ENCODE data around the gene RCL1.

- TF ChIP-seq CTCF (optimal IDR thresholded peaks at IDR 0.05 in 1 of 3, IDR thresholded peaks at IDR 0.05 in 1 of 3, conservative IDR thresholded peaks at IDR 0.05 in 1 of 3; ENCODE audit: extremely low read depth in 1 of 3, insufficient read depth in 2 of 3, low read length in 3 of 3) (no peak), EZH2 (IDR thresholded peaks at IDR 0.05; ENCODE audit: low read length) (no peak)
Measured at GRCh38 chr9:4829969-4830368, 37.2 kb downstream of the RCL1 start.
